HG03280 (cell line): ENCODE results near the gene SEPTIN6.
A peak's percentile ranks its signal among the peaks of the same experiment; 100 is the strongest.

ENCODE experiments used
- ATAC-seq: cut with Tn5 transposase; IDR thresholded peaks from one replicate; pipeline ENCODE4 v1.9.1; 2021; ENCODE audit warnings: mild to moderate bottlenecking, moderate library complexity; ENCODE audit not compliant: unreplicated experiment

The SEPTIN6 gene

DNA sequence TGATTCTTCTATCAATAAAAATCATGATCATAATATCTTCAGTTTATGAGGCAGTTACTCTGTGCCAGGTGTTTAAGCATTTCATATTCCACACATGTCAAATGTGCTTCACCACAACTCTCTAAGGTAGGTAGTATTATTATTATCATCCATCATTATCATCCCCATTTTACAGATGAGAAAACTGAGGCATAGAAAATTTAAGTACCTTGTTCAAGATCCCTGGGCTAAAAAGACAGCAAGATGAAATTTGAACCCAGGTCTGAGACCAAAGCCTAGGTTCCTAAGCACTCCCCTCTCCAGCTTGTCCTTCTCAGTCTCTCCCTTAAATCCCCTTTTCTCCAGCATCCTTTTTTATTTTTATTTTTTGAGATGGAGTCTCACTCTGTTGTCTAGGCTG lies 33.4 kb downstream of the SEPTIN6 start:
- ATAC-seq, result no peak

DNA sequence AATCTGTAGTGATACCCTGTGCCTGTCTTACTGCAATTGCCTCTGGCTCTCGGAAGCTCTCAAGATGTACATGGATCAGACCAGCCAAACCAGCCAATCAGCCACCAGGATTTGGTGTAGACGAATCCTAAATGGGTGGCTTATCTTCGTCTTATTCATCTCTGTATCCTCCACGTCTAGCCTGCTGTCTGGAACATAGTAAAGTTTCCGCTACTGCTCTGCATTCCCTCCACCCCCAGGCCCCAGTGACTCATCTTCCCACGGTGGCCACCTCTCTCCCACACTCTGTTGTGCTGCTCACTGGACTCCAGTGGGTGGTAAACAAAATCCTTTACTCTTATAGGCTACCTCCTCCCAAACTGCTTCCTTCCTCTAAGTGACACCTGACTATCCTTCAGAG lies 37.8 kb downstream of the SEPTIN6 start:
- no peak for ATAC-seq

DNA sequence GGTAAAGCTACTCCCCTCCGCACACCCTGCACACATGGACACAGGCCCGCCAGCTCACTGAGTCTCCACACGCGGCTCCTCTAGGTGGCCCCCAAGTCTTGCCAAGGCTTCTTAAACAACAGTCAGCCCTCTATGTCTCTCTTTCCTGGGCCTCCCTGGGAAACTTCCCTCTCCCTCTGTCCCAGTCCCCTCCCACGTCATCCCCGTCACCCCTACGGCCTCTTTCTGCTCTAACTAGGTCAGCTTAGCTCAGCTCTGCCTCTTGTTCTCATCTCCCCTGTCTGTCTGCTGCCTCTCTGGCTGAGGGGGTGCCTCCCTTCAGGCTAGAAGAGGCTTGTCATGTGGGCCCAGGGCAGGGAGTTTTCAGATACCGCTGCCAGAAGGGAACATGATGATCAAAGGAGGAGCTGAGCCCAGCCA lies 38.8 kb downstream of the SEPTIN6 start:
- ATAC-seq, result no peak

GRCh38 chrX:119648421-119648775 lies 44.6 kb downstream of the SEPTIN6 start:
- no peak for ATAC-seq

DNA sequence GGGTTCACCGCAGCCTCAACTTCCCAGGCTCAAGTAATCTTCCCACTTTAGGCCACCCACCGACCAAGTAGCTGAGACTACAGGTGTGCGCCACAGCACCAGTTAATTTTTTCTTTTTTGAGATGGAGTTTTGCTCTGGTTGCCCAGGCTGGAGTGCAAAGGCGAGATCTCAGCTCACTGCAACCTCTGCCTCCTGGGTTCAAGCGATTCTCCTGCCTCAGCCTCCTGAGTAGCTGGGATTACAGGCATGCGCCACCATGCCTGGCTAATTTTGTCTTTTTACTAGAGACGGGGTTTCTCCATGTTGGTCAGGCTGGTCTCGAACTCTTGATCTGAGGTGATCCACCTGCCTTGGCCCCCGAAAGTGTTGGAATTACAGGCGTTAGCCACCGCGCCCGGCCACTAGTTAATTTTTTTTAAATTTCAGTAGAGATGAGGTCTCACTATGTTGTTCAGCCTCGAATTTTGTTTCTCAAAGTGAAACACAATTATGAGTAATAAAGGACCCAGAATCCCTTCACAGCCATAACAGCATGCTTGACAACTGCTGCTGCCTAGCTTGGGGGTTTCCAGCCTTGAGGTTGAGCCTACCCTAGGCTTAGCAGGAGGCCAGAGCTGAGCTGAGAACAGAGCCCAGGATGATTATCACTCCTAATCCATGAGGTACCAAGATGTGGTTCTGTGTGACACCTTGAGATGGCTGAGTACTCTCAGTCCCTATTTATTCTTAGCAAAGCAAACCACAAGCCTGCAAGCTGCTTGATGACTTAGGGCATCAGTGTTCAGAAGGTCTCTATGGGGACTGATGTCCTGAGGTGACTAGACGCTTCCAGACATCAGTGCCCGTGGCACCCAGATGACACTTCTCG lies 45.2 kb downstream of the SEPTIN6 start:
- ATAC-seq, result peak; percentile 95

DNA sequence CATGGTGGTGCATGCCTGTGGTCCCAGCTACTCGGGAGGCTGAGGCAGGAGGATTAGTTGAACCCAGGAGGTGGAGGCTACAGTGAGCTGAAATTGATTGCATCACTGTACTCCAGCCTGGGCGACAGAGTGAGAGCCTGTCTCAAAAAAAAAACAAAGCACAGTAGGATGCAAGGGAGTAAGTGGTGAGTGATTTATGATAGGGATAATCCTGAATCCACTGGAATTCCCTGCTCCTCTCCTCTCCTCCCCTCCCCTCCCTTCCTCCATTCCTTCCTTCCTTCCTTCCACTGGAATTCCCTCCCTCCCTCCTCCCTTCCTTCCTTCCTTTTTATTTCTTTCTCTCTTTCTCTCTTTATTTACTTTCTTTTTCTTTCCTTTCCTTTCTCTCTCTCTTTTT lies 45.9 kb downstream of the SEPTIN6 start:
- no peak for ATAC-seq

- ATAC-seq, result no peak
These were observed 46.5 kb downstream of the SEPTIN6 start for GRCh38 chrX:119646515-119646914.

DNA sequence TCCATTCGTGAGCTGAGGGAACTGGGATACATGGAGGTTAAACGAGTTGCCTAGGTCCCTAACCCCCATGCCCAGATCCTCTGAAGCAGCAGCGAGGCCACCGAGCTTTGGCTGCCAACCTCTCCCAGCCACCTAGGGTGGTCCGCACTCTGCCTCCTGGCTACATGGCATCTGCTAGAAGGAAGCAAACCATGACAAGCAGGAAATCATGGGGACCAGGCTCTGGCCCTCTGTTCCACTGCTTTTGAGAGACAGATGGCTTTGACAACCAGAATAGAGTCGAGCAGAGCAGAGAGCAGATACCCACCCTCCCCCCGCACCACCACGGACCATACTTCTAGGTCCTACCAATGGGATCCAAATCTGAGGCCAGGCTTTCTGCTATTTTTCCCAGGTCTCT lies 49.3 kb downstream of the SEPTIN6 start:
- no peak for ATAC-seq
